Astrocyte (in vitro differentiated cells and primary cell): Measurements from ENCODE around the gene NRTN. TPM values are rescaled to one million over a fixed set of nuclear protein-coding genes. Genes with fewer than 3 reads are reported as not detected.
"Not testable (repeated sequence)": the region's sequence is repeated elsewhere in the genome, so short reads cannot be mapped to it uniquely, and the experiment has no call there.

Source experiments
- DNase-seq: peaks from one replicate; pipeline ENCODE4 v3.0.0-alpha.2; 2010; ENCODE audit warnings: low read depth
- FAIRE-seq: peaks from 2 replicates; lab custom pipeline; 2011; peaks lifted over from hg19 to GRCh38; lab: Jason Lieb, UNC
- H2AFZ ChIP-seq: 2 replicates; pipeline ENCODE4 v1.6.0; 2012; ENCODE audit warnings: low read depth, low read length, inconsistent platforms
- H3K27ac ChIP-seq: 2 replicates; pipeline ENCODE4 v1.5.1; 2011; ENCODE audit warnings: low read depth, low read length, inconsistent platforms
- H3K27me3 ChIP-seq: 2 replicates; pipeline ENCODE4 v1.6.0; 2011; ENCODE audit warnings: low read length, inconsistent platforms; ENCODE audit not compliant: insufficient read depth
- H3K36me3 ChIP-seq: 2 replicates; pipeline ENCODE4 v1.5.1; 2011; ENCODE audit warnings: low read length, inconsistent platforms; ENCODE audit not compliant: insufficient read depth
- H3K4me1 ChIP-seq: 2 replicates; pipeline ENCODE4 v1.5.1; 2011; ENCODE audit warnings: low read length, inconsistent platforms; ENCODE audit not compliant: insufficient read depth
- H3K4me2 ChIP-seq: 2 replicates; pipeline ENCODE4 v1.6.0; 2012; ENCODE audit warnings: low read length, inconsistent platforms
- H3K4me3 ChIP-seq: 2 replicates; pipeline ENCODE4 v1.5.1; 2011; ENCODE audit warnings: low read depth, mild to moderate bottlenecking, low read length, inconsistent platforms; ENCODE audit not compliant: insufficient read depth
- H3K79me2 ChIP-seq: 2 replicates; pipeline ENCODE4 v1.6.0; 2012; ENCODE audit warnings: mild to moderate bottlenecking, low read length, inconsistent platforms; ENCODE audit not compliant: insufficient read depth
- H3K9ac ChIP-seq: 2 replicates; pipeline ENCODE4 v1.6.0; 2012; ENCODE audit warnings: mild to moderate bottlenecking, low read length, inconsistent platforms
- H3K9me3 ChIP-seq: 2 replicates; pipeline ENCODE4 v1.5.1; 2012; ENCODE audit warnings: low read depth, mild to moderate bottlenecking, low read length, inconsistent platforms; ENCODE audit not compliant: insufficient read depth
- H4K20me1 ChIP-seq: 2 replicates; pipeline ENCODE4 v1.6.0; 2012; ENCODE audit warnings: low read length, inconsistent platforms; ENCODE audit not compliant: insufficient read depth
- H3K27ac Mint-ChIP-seq: one replicate; pipeline ENCODE4 v1.8.0; 2021; ENCODE audit warnings: mild to moderate bottlenecking, mixed read lengths; ENCODE audit not compliant: unreplicated experiment
- H3K27me3 Mint-ChIP-seq: one replicate; pipeline ENCODE4 v1.8.0; 2021; ENCODE audit warnings: low read depth, mixed read lengths; ENCODE audit not compliant: unreplicated experiment
- H3K36me3 Mint-ChIP-seq: one replicate; pipeline ENCODE4 v1.8.0; 2021; ENCODE audit warnings: low read depth, mixed read lengths; ENCODE audit not compliant: unreplicated experiment
- H3K4me1 Mint-ChIP-seq: one replicate; pipeline ENCODE4 v1.8.0; 2021; ENCODE audit warnings: low read depth, mixed read lengths; ENCODE audit not compliant: unreplicated experiment
- H3K4me3 Mint-ChIP-seq: one replicate; pipeline ENCODE4 v1.8.0; 2021; ENCODE audit warnings: mild to moderate bottlenecking, moderate library complexity, mixed read lengths; ENCODE audit not compliant: unreplicated experiment
- H3K9me3 Mint-ChIP-seq: one replicate; pipeline ENCODE4 v1.8.0; 2021; ENCODE audit warnings: mild to moderate bottlenecking, mixed read lengths; ENCODE audit not compliant: unreplicated experiment
- CTCF ChIP-seq: IDR thresholded peaks from 2 replicates; pipeline ENCODE4 v1.5.1; 2011; ENCODE audit warnings: low read depth, mild to moderate bottlenecking, inconsistent platforms, low read length, moderate library complexity; ENCODE audit not compliant: insufficient read depth
- EZH2 ChIP-seq: IDR thresholded peaks from 2 replicates; pipeline ENCODE4 v1.6.1; 2012; ENCODE audit warnings: mild to moderate bottlenecking, low read length, inconsistent platforms; ENCODE audit not compliant: insufficient read depth
- total RNA-seq: library from RNA; stranded (reverse); gene quantifications from 2 replicates; pipeline ENCODE4 v1.2.1, GENCODE V29; 2021

NRTN gene
- total RNA-seq, 1 donor from 2014 or later: 0.66 TPM

- H4K20me1 ChIP-seq, H2AFZ ChIP-seq, H3K4me1 ChIP-seq, DNase-seq, H3K79me2 ChIP-seq, FAIRE-seq, H3K36me3 ChIP-seq, H3K4me1 Mint-ChIP-seq, H3K9me3 Mint-ChIP-seq, H3K36me3 Mint-ChIP-seq, H3K27ac ChIP-seq, H3K27ac Mint-ChIP-seq, H3K4me3 Mint-ChIP-seq, H3K9ac ChIP-seq, H3K4me3 ChIP-seq, H3K9me3 ChIP-seq, H3K4me2 ChIP-seq: not testable (repeated sequence)
- peaks cover 25% of the 10 kb centered on the region for H3K27me3 ChIP-seq
- H3K27me3 Mint-ChIP-seq: peaks cover 17% of the 10 kb centered on the region
Measured at GRCh38 chr19:5855151-5855550, 50.3 kb downstream of the NRTN start.

GRCh38 chr19:5857203-5858081 lies 52.6 kb downstream of the NRTN start:
- no peak for DNase-seq
- no peak overlapping the region for H3K27ac Mint-ChIP-seq
- Histone ChIP-seq H3K4me2 (no peak overlapping the region), H3K9ac (no peak overlapping the region), H3K79me2 (no peaks in the 10 kb centered on the region), H3K9me3 (no peaks in the 10 kb centered on the region), H3K4me1 (no peaks in the 10 kb centered on the region), H3K4me3 (no peak overlapping the region), H3K36me3 (no peaks in the 10 kb centered on the region), H3K27ac (no peak overlapping the region), H4K20me1 (no peaks in the 10 kb centered on the region), H2AFZ (no peak overlapping the region), H3K27me3 (peaks cover 20% of the 10 kb centered on the region)
- H3K9me3 Mint-ChIP-seq: peaks cover under 1% of the 10 kb centered on the region
- TF ChIP-seq EZH2: no peak
- TF ChIP-seq CTCF: no peak
- peaks cover 18% of the 10 kb centered on the region for H3K27me3 Mint-ChIP-seq
- peaks cover 6% of the 10 kb centered on the region for H3K4me1 Mint-ChIP-seq
- H3K4me3 Mint-ChIP-seq: no peak overlapping the region
- no peak for FAIRE-seq
- H3K36me3 Mint-ChIP-seq: no peaks in the 10 kb centered on the region

GRCh38 chr19:5863030-5863665 lies 58.3 kb downstream of the NRTN start:
- Histone ChIP-seq H4K20me1 (no peaks in the 10 kb centered on the region), H3K27ac (no peak overlapping the region), H3K27me3 (peaks cover 4% of the 10 kb centered on the region), H3K4me2 (no peak overlapping the region), H3K4me1 (no peaks in the 10 kb centered on the region), H3K9ac (no peak overlapping the region), H3K79me2 (no peaks in the 10 kb centered on the region), H2AFZ (no peak overlapping the region), H3K9me3 (no peaks in the 10 kb centered on the region), H3K4me3 (no peak overlapping the region), H3K36me3 (no peaks in the 10 kb centered on the region)
- Mint-ChIP-seq H3K27ac (no peak overlapping the region), H3K9me3 (no peaks in the 10 kb centered on the region), H3K4me1 (peaks cover 6% of the 10 kb centered on the region), H3K27me3 (peaks cover 44% of the 10 kb centered on the region), H3K36me3 (no peaks in the 10 kb centered on the region), H3K4me3 (no peak overlapping the region)
- TF ChIP-seq CTCF (no peak), EZH2 (no peak)
- DNase-seq (no peak), FAIRE-seq (no peak)
